ENCODE results near the gene BTBD16. TPM values are rescaled to one million over a fixed set of nuclear protein-coding genes. Genes with fewer than 3 reads are reported as not detected.

The BTBD16 gene
- total and polyA plus RNA-seq, 2 donors (not counting 1 experiment from before 2014, with no cell fraction given): not detected

DNA sequence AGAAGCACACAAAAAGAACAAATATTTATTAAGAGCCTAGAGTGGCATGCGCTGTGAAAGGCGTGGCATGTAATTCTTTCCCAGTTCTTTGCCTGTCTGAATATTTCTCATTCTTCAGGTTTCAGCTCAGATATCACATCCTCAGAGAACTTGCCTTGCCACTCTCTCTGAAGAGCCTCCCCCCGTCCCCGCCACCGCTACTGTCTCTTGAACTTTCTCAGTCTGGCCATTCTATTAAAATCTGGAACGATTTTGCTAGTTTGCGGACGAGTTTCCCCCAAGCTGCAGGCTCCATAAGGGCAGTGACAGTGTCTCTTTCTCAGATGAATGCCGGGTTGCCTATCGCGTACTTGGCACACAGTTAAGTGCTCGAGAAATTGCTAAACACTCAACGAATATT is 102.6 kb downstream of the BTBD16 start:
- Histone ChIP-seq H3K4me1 (ENCODE audit: control insufficient read depth in 2 of 2, insufficient read depth in 2 of 2, low read length in 2 of 2) (peaks cover 13 to 17% of the 10 kb centered on the region in 2 donors), H3K4me2 (replicated peaks; ENCODE audit: low read depth, low read length, poor library complexity, severe bottlenecking) (peak overlapping the region; percentile 88), H3K36me3 (replicated peaks in 1 of 2; ENCODE audit: control extremely low read depth in 1 of 2, control insufficient read depth in 1 of 2, extremely low read depth in 1 of 2, insufficient read depth in 2 of 2, low read length in 1 of 2) (no peaks in the 10 kb centered on the region), H3K9ac (ENCODE audit: low read length) (peak overlapping the region; percentile 92), H2AFZ (ENCODE audit: insufficient read depth, low read depth, low read length, poor library complexity, severe bottlenecking) (peak overlapping the region; percentile 84), H3K9me3 (ENCODE audit: control extremely low read depth in 1 of 3, control insufficient read depth in 2 of 3, insufficient read depth in 1 of 3, low read length in 2 of 3) (no peaks in the 10 kb centered on the region), H3K79me2 (ENCODE audit: control insufficient read depth, insufficient read depth, low read length) (peaks cover 38% of the 10 kb centered on the region), H3K4me3 (ENCODE audit: control extremely low read depth in 1 of 5, extremely low read depth in 1 of 5, insufficient read depth in 1 of 5, low read depth in 2 of 5, low read length in 4 of 5) (peak overlapping the region; percentile 3 to 84 (median 68)), H4K20me1 (ENCODE audit: control insufficient read depth, insufficient read depth, low read length, poor library complexity, severe bottlenecking) (peaks cover 9% of the 10 kb centered on the region), H3K27me3 (replicated peaks in 1 of 4; ENCODE audit: control extremely low read depth in 1 of 4, control insufficient read depth in 3 of 4, insufficient read depth in 4 of 4, low read length in 3 of 4) (peaks cover 0 to 38% (median 20%) of the 10 kb centered on the region in 4 experiments), H3K27ac (ENCODE audit: low read length in 2 of 2) (peak overlapping the region in 1 of 2 donors; percentile 3)
- Mint-ChIP-seq H3K4me3 (peak overlapping the region; percentile 92), H3K27ac (peak overlapping the region; percentile 66), H3K4me1 (peaks cover 22% of the 10 kb centered on the region), H3K9me3 (ENCODE audit: insufficient read depth) (no peaks in the 10 kb centered on the region), H3K27me3 (peaks cover 32% of the 10 kb centered on the region)
- TF ChIP-seq, protein P1, sequence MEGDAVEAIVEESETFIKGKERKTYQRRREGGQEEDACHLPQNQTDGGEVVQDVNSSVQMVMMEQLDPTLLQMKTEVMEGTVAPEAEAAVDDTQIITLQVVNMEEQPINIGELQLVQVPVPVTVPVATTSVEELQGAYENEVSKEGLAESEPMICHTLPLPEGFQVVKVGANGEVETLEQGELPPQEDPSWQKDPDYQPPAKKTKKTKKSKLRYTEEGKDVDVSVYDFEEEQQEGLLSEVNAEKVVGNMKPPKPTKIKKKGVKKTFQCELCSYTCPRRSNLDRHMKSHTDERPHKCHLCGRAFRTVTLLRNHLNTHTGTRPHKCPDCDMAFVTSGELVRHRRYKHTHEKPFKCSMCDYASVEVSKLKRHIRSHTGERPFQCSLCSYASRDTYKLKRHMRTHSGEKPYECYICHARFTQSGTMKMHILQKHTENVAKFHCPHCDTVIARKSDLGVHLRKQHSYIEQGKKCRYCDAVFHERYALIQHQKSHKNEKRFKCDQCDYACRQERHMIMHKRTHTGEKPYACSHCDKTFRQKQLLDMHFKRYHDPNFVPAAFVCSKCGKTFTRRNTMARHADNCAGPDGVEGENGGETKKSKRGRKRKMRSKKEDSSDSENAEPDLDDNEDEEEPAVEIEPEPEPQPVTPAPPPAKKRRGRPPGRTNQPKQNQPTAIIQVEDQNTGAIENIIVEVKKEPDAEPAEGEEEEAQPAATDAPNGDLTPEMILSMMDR (IDR thresholded peaks at IDR 0.05): no peak
- TF ChIP-seq EZH2 (IDR thresholded peaks at IDR 0.05; ENCODE audit: borderline replicate concordance, insufficient read depth, low read depth, low read length, poor library complexity, severe bottlenecking): no peak
- POLR2A ChIA-PET: interaction anchor here (0.7 to 1.2 kb wide), 2 partner anchors 10 to 581 kb away, joined by 3 to 4 read pairs; partner anchors contain the start of gene C10orf88
- DNase-seq (no peak), ATAC-seq (ENCODE audit: low read depth) (no peak)
- 35% methylated on average over 12 of the region's 13 CpGs for WGBS (ENCODE audit: insufficient coverage)
- intact Hi-C loops (cut with micrococcal nuclease): loop anchor here (1.0 to 2.0 kb wide), 6 partner anchors 25 to 635 kb away; partner anchors contain the start of genes ATE1, FAM24B, IKZF5 and NSMCE4A
- CTCF ChIA-PET: interaction anchor here (1.7 to 2.3 kb wide), 3 partner anchors 30 to 75 kb away, joined by 4 to 12 read pairs (median 11); no protein-coding TSS in a partner anchor

DNA sequence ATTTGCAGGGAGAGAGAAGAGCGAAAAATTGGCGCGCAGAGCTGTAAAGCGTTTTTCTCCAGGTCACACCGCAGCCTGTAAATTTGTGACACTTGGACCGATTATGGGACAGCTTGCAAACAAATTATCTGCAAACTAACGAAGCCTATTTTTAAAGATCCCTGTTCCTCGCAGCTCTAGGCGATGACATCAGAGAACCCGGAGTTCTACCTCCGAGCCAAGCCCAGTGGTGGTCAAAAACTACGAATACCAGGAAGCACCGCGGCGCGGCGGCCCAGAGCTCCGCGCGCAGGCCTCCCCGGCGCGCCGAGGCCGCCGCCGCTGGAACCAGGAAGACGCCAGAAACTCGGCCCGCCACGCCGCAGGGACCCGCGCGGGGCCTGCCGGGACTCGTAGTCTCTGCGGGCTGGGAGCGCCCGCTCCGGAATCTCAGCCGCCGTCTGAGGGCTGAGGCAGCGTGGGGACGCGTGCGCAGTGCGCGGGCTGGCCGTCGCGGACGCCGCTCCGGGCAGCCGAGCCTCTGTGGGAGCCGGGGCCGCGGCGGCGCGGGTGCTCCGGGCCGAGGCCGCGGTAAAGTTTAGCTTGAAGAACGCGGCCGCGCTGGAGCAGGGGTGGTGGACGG is 103.3 kb downstream of the BTBD16 start, which contains the start of gene PLEKHA1:
Gene PLEKHA1 (plus strand): TSS at position 472 of the 622 bp plus-strand sequence. CDS start 18,493 bp downstream, outside the sequence.
- DNase-seq (peak; percentile 95), ATAC-seq (ENCODE audit: low read depth) (peak; percentile 85)
- Histone ChIP-seq H3K36me3 (replicated peaks in 1 of 2; ENCODE audit: control extremely low read depth in 1 of 2, control insufficient read depth in 1 of 2, extremely low read depth in 1 of 2, insufficient read depth in 2 of 2, low read length in 1 of 2) (no peaks in the 10 kb centered on the region), H3K27ac (ENCODE audit: low read length in 2 of 2) (peak within 1 kb of the TSS; percentile 88 to 97), H3K27me3 (replicated peaks in 1 of 4; ENCODE audit: control extremely low read depth in 1 of 4, control insufficient read depth in 3 of 4, insufficient read depth in 4 of 4, low read length in 3 of 4) (peaks cover 0 to 31% (median 20%) of the 10 kb centered on the region in 4 experiments), H3K9me3 (ENCODE audit: control extremely low read depth in 1 of 3, control insufficient read depth in 2 of 3, insufficient read depth in 1 of 3, low read length in 2 of 3) (no peaks in the 10 kb centered on the region), H3K79me2 (ENCODE audit: control insufficient read depth, insufficient read depth, low read length) (peaks cover 45% of the 10 kb centered on the region), H3K4me1 (ENCODE audit: control insufficient read depth in 2 of 2, insufficient read depth in 2 of 2, low read length in 2 of 2) (peaks cover 13 to 17% of the 10 kb centered on the region in 2 donors), H4K20me1 (ENCODE audit: control insufficient read depth, insufficient read depth, low read length, poor library complexity, severe bottlenecking) (peaks cover 15% of the 10 kb centered on the region), H3K4me2 (replicated peaks; ENCODE audit: low read depth, low read length, poor library complexity, severe bottlenecking) (peak within 1 kb of the TSS; percentile 88), H3K4me3 (ENCODE audit: control extremely low read depth in 1 of 5, extremely low read depth in 1 of 5, insufficient read depth in 1 of 5, low read depth in 2 of 5, low read length in 4 of 5) (peak within 1 kb of the TSS; percentile 45 to 84 (median 76)), H2AFZ (ENCODE audit: insufficient read depth, low read depth, low read length, poor library complexity, severe bottlenecking) (peak within 1 kb of the TSS; percentile 84), H3K9ac (ENCODE audit: low read length) (peak within 1 kb of the TSS; percentile 92)
- ChIA-PET CTCF (interaction anchor here (1.7 to 2.3 kb wide), 3 partner anchors 31 to 76 kb away, joined by 4 to 12 read pairs (median 11); no protein-coding TSS in a partner anchor), POLR2A (interaction anchor here (0.7 to 1.2 kb wide), 2 partner anchors 9 to 580 kb away, joined by 3 to 4 read pairs; partner anchors contain the start of gene C10orf88)
- 2% methylated on average over 71 of the region's 71 CpGs for WGBS (ENCODE audit: insufficient coverage)
- Mint-ChIP-seq H3K27me3 (peaks cover 26% of the 10 kb centered on the region), H3K4me1 (peaks cover 28% of the 10 kb centered on the region), H3K9me3 (ENCODE audit: insufficient read depth) (no peaks in the 10 kb centered on the region), H3K27ac (peak within 1 kb of the TSS; percentile 98), H3K4me3 (peak within 1 kb of the TSS; percentile 92)
- intact Hi-C loops (cut with micrococcal nuclease): loop anchor here (1.0 to 2.0 kb wide), 6 partner anchors 26 to 634 kb away; partner anchors contain the start of genes ATE1, FAM24B, IKZF5 and NSMCE4A
- no peak for TF ChIP-seq EZH2 (IDR thresholded peaks at IDR 0.05; ENCODE audit: borderline replicate concordance, insufficient read depth, low read depth, low read length, poor library complexity, severe bottlenecking)
- TF ChIP-seq, protein P1 (IDR thresholded peaks at IDR 0.05): no peak

All from B cell (primary cell).